GM12892 (cell line): ENCODE measurements around the gene TSPAN9.

Experiments
- DNase-seq: peaks from one replicate; pipeline ENCODE4 v3.0.0; 2011; ENCODE audit not compliant: insufficient read length
- FAIRE-seq: peaks from 2 replicates; lab custom pipeline; 2011; peaks lifted over from hg19 to GRCh38; lab: Jason Lieb, UNC
- POLR2A ChIP-seq: IDR thresholded peaks from 2 replicates; pipeline ENCODE4 v1.6.1; 2011; ENCODE audit warnings: low read depth, low read length, control low read depth
- POLR2AphosphoS5 ChIP-seq: IDR thresholded peaks from 2 replicates; pipeline ENCODE4 v1.6.1; 2011; ENCODE audit warnings: low read depth, low read length, control low read depth
- TAF1 ChIP-seq: IDR thresholded peaks from 2 replicates; pipeline ENCODE4 v1.6.1; 2011; ENCODE audit warnings: low read depth, mild to moderate bottlenecking, control low read depth, low read length, borderline replicate concordance

TSPAN9 gene

DNA sequence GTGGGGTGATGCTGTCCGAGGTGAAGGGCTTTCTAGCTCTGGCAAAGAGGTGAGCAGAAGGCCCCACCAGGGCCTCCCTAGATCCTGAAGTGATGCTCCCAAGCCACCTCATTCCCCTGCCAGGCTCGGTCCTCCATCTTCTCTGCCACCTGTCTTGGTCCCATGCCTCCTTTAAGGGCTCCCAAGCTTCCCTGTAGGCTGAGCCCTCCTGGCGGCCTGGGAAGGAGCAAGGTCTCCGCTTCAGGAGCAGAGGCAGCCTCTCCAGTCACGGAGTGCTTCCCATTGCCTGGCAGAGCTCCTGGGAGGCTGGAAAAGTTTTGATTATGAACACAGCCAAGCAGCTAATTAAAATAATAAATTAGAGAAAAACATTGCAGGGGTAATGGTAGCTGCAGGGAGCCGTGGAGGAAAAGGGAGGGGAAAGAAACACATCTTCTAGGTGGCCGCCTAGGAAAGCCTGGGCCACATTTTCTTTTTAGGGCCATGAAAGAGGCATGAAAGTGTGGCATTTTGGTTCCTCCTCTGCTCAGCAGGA is 253.9 kb downstream of the TSPAN9 start:
- FAIRE-seq: no peak
- DNase-seq: no peak
- TF ChIP-seq POLR2AphosphoS5 (no peak), TAF1 (no peak), POLR2A (no peak)

DNA sequence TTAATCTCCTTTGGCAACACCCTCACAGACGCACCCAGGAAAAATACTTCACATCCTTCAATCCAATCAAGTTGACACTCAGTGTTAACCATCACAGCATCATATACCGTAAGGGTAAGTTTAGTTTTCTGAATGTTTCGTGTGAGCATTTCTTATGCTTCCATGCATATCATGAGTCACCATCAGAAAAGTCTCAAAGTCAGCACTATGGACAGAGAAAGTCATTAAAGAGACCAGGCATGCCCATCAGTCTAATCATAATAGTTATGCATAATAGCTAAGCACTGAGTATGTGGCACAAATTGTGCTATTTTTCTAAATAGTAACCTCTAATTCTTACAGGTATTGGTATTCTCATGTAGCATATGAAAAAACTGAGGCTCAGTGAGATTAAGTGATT is 255.0 kb downstream of the TSPAN9 start:
- FAIRE-seq (no peak), DNase-seq (no peak)
- no peak for TF ChIP-seq POLR2AphosphoS5
- no peak for TF ChIP-seq POLR2A
- TF ChIP-seq TAF1: no peak

DNA sequence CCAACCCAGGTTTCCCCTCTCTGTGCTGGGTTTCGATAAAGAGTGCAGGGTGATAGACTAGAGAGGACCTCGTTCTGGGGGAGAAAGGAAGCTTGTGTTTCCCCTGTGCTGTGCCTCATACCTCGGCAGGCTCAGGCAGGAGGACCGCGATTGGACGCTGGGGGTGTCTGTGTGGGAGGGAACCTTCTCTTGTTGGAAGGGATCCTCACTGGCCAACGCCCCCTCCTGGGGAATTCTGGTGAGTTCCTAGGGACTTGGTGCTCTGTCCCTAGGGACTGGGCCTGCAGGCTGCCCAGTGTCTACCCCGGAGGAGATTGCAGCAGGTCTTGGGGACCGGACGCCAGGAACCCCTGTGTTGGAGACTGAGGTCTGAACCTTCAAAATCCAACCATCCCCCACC is 256.4 kb downstream of the TSPAN9 start:
- FAIRE-seq (no peak), DNase-seq (no peak)
- TF ChIP-seq TAF1: no peak
- TF ChIP-seq POLR2AphosphoS5: no peak
- TF ChIP-seq POLR2A: no peak

DNA sequence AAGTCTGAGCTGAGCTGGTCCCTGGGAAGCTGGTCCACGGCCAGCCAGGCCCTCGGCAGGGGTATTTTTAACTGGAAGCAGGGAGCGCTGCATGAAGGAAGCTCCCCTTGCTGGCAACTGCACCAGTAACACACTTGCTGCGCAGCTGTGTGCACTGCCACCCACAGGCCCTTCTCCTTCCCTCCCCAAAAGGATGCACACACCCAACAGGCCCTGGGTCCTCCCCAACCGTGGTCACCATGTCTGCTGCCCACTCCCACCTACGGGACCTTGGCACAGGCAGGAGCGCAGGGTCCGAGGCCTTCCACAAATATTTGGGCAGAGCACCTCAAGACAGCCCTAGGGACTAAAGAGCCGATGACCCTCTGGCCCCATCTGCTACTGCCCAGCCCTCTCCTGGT is 256.8 kb downstream of the TSPAN9 start:
- FAIRE-seq (no peak), DNase-seq (no peak)
- TF ChIP-seq TAF1 (no peak), POLR2AphosphoS5 (no peak), POLR2A (no peak)

DNA sequence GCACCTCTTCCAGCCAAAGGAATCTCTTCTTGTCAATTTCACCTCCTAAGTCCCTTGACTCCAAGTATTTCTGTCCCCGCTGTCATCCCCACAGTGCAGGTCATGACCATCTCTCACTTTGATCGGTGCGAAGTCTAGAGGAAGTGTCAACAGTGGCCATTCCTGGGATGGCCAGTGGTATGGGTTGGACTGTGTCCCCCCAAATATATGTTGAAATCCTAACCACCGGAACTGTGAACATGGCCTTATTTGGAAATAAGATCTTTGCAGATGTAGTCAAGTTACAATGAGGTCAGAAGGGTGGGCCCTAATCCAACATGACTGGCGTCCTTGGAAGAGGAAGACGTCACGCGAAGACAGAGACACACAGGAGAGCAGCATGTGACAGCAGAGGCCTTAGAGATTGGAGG is 257.9 kb downstream of the TSPAN9 start:
- DNase-seq: no peak
- no peak for FAIRE-seq
- TF ChIP-seq TAF1 (no peak), POLR2AphosphoS5 (no peak), POLR2A (no peak)
